Neuronal stem cell (in vitro differentiated cells): ENCODE data around the gene WDFY1.

ENCODE experiments used
- DNase-seq: peaks from one replicate; pipeline ENCODE4 v3.0.0-alpha.2; 2013; ENCODE audit warnings: low spot score
- H2AFZ ChIP-seq: one replicate; pipeline ENCODE4 v1.6.1; 2013; ENCODE audit warnings: mild to moderate bottlenecking, low read length, inconsistent platforms
- H2AK5ac ChIP-seq: 2 replicates; pipeline ENCODE4 v1.6.1; 2013; ENCODE audit warnings: low read depth, mild to moderate bottlenecking, inconsistent platforms, low read length, moderate library complexity, mixed read lengths
- H2BK120ac ChIP-seq: 2 replicates; pipeline ENCODE4 v1.6.1; 2013; ENCODE audit warnings: low read depth, mild to moderate bottlenecking, inconsistent platforms, low read length, moderate library complexity, mixed read lengths
- H2BK12ac ChIP-seq: one replicate; pipeline ENCODE4 v1.6.1; 2013; ENCODE audit warnings: low read length, inconsistent platforms
- H2BK15ac ChIP-seq: 2 replicates; pipeline ENCODE4 v1.6.1; 2013; ENCODE audit warnings: mild to moderate bottlenecking, low read length, inconsistent platforms, mixed read lengths
- H2BK5ac ChIP-seq: one replicate; pipeline ENCODE4 v1.6.1; 2013; ENCODE audit warnings: inconsistent platforms, mild to moderate bottlenecking, low read length, moderate library complexity
- H3K14ac ChIP-seq: one replicate; pipeline ENCODE4 v1.6.1; 2013; ENCODE audit warnings: low read length, inconsistent platforms
- H3K18ac ChIP-seq: 2 replicates; pipeline ENCODE4 v1.6.1; 2013; ENCODE audit warnings: low read length, inconsistent platforms
- H3K23ac ChIP-seq: 2 replicates; pipeline ENCODE4 v1.6.1; 2013; ENCODE audit warnings: low read depth, mild to moderate bottlenecking, mixed read lengths, low read length, inconsistent platforms; ENCODE audit not compliant: poor library complexity
- H3K27ac ChIP-seq: replicated peaks from 3 replicates; pipeline ENCODE4 v1.5.1; 2013; ENCODE audit warnings: low read length, inconsistent platforms
- H3K27me3 ChIP-seq, 3 experiments: 2 replicates each; pipeline ENCODE4 v1.6.1; 2013; ENCODE audit warnings: low read length in 3 of 3, mild to moderate bottlenecking in 2 of 3, inconsistent platforms in 1 of 3, low read depth in 1 of 3, mixed read lengths in 1 of 3, moderate library complexity in 1 of 3; ENCODE audit not compliant: control insufficient read depth in 3 of 3, insufficient read depth in 3 of 3
- H3K36me3 ChIP-seq, 2 donors: replicated peaks in 1 of 2; 2 replicates each; pipeline ENCODE4 v1.6.1; 2013; ENCODE audit warnings: low read length in 2 of 2; ENCODE audit not compliant: control insufficient read depth in 2 of 2, insufficient read depth in 2 of 2
- H3K4ac ChIP-seq: 2 replicates; pipeline ENCODE4 v1.6.1; 2013; ENCODE audit warnings: inconsistent platforms, mild to moderate bottlenecking, low read length, moderate library complexity
- H3K4me1 ChIP-seq, 2 donors: 1 replicate in 1 of 2; 2 replicates in 1 of 2; pipeline ENCODE4 v1.6.1; 2013; ENCODE audit warnings: low read length in 2 of 2, low read depth in 1 of 2; ENCODE audit not compliant: control insufficient read depth in 2 of 2, insufficient read depth in 1 of 2
- H3K4me2 ChIP-seq: one replicate; pipeline ENCODE4 v1.6.1; 2013; ENCODE audit warnings: mild to moderate bottlenecking, low read length, inconsistent platforms; ENCODE audit not compliant: insufficient read depth, poor library complexity, severe bottlenecking
- H3K4me3 ChIP-seq, 2 donors: 2 replicates each; pipeline ENCODE4 v1.5.1; 2013; ENCODE audit warnings: low read length in 2 of 2, mild to moderate bottlenecking in 2 of 2, inconsistent platforms in 1 of 2, moderate library complexity in 1 of 2
- H3K79me1 ChIP-seq: one replicate; pipeline ENCODE4 v1.6.1; 2013; ENCODE audit warnings: low read depth, mild to moderate bottlenecking, inconsistent platforms, low read length, moderate library complexity
- H3K9ac ChIP-seq: one replicate; pipeline ENCODE4 v1.6.1; 2013; ENCODE audit warnings: mild to moderate bottlenecking, low read depth, low read length, inconsistent platforms; ENCODE audit not compliant: poor library complexity
- H3K9me3 ChIP-seq, 2 donors: replicated peaks in 1 of 2; 2 replicates each; pipeline versions ENCODE3 to v1.6.1; 2013; ENCODE audit warnings: low read length in 2 of 2, mild to moderate bottlenecking in 2 of 2, inconsistent platforms in 1 of 2, low read depth in 1 of 2, mixed read lengths in 1 of 2, moderate library complexity in 1 of 2; ENCODE audit not compliant: control insufficient read depth in 2 of 2, insufficient read depth in 1 of 2
- H4K8ac ChIP-seq: one replicate; pipeline ENCODE4 v1.6.1; 2013; ENCODE audit warnings: low read depth, mild to moderate bottlenecking, inconsistent platforms, low read length, moderate library complexity
- H4K91ac ChIP-seq: one replicate; pipeline ENCODE4 v1.6.1; 2013; ENCODE audit warnings: low read length, low read depth, mild to moderate bottlenecking, inconsistent platforms; ENCODE audit not compliant: poor library complexity
- WGBS, 2 donors: extraction: QIAGEN DNeasy Blood & Tissue Kit; methylation state at CpG; one replicate each; pipeline ENCODE4 v1.1.7; 2013; ENCODE audit warnings: missing lambda C conversion rate in 2 of 2, mixed read lengths in 1 of 2; ENCODE audit not compliant: insufficient read length in 2 of 2, insufficient replicate concordance in 1 of 2; ENCODE audit errors: extremely low coverage in 2 of 2; 5-methylcytosine and 5-hydroxymethylcytosine counted together

The WDFY1 gene

DNA sequence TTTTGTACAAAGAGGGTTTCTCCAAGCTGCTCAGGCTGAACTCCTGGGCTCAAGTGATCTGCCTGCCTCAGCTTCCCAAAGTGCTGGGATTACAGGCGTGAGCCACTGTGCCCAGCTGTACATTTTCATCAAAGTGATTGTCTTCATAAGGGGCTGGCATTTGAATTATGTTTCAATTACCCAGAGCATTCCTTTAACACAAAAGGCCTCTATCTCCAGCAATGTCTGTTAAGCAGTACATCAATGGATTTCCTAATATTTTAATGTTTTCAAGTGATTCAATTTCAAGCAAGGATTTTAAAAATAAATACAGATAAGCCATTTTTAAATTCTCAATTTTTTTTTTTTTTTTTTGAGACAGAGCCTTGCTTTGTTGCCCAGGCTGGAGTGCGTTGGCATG is 56.9 kb downstream of the WDFY1 start:
- no CpG with 5 or more reads among the region's 2 CpGs for WGBS, 2 donors
- Histone ChIP-seq H3K27ac (no peak overlapping the region), H4K91ac (no peak overlapping the region)

DNA sequence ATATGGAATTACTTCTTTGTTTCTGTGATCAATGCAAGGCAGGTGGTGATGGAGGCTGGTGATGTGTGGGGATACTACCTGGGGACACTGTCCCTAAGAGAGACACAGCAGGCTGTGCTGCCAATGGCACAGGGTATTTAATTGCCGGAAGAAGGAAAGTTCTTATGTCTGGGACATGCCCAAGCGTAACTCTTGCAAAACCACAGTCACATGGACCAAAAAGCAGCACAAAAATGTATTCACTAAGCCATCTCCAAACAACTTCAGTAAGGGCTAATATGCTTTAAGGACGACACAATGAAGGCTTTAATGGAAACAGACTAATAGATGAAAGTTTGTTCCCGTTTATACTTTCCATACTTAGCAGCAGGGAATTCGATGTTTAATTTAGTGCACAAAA is 58.0 kb downstream of the WDFY1 start:
- Histone ChIP-seq H2AFZ (no peak overlapping the region), H3K18ac (no peak overlapping the region), H4K8ac (no peak overlapping the region), H3K4me3 (no peak overlapping the region), H3K9ac (no peak overlapping the region), H2BK15ac (no peak overlapping the region), H3K4me1 (peaks cover 0 to 3% of the 10 kb centered on the region in 2 donors), H2BK12ac (no peak overlapping the region), H3K4ac (no peak overlapping the region), H2BK5ac (no peak overlapping the region), H3K79me1 (no peaks in the 10 kb centered on the region), H3K9me3 (peaks cover 0 to 4% of the 10 kb centered on the region in 2 donors), H3K27ac (no peak overlapping the region), H4K91ac (no peak overlapping the region), H3K14ac (no peak overlapping the region), H3K23ac (no peak overlapping the region), H2AK5ac (no peak overlapping the region), H2BK120ac (no peak overlapping the region), H3K27me3 (no peaks in the 10 kb centered on the region), H3K36me3 (peaks cover 10 to 78% of the 10 kb centered on the region in 2 donors), H3K4me2 (no peak overlapping the region)
- no CpG with 5 or more reads among the region's 5 CpGs for WGBS, 2 donors
- no peak for DNase-seq

More for the DNA sequence above, 56.9 kb downstream of the WDFY1 start:
- Histone ChIP-seq H2AK5ac (no peak overlapping the region), H3K9ac (no peak overlapping the region), H2BK120ac (no peak overlapping the region), H3K4me2 (no peak overlapping the region), H2BK5ac (no peak overlapping the region), H3K79me1 (no peaks in the 10 kb centered on the region), H4K8ac (no peak overlapping the region), H2BK15ac (no peak overlapping the region), H3K23ac (no peak overlapping the region), H3K14ac (no peak overlapping the region), H3K4ac (no peak overlapping the region), H3K18ac (no peak overlapping the region), H3K4me1 (peaks cover 0 to 3% of the 10 kb centered on the region in 2 donors), H3K9me3 (peaks cover 0 to 4% of the 10 kb centered on the region in 2 donors), H2BK12ac (no peak overlapping the region), H3K4me3 (no peak overlapping the region), H2AFZ (no peak overlapping the region), H3K36me3 (peaks cover 13 to 78% of the 10 kb centered on the region in 2 donors), H3K27me3 (no peaks in the 10 kb centered on the region)
- no peak for DNase-seq

DNA sequence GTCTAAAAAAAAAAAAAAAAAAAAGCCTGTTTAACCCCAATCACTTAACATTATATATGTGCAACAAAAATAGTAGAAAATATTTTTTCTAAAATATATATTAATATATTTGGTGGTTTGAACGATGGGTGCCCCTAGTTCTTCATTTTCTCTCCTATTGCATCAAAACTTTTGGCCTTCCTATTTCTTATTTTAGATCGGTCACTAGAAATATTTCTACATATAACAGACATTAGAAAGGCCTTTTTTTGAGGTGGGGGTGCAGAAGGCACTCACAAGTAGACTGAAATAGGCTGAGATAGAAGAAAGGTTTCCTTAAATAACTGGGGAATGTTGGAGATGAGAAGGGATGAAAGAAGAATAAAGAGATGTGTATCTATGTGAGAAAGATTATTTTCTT is 58.4 kb downstream of the WDFY1 start:
- Histone ChIP-seq H3K14ac (no peak overlapping the region), H3K4me3 (no peak overlapping the region), H3K27me3 (no peaks in the 10 kb centered on the region), H2BK15ac (no peak overlapping the region), H3K4ac (no peak overlapping the region), H2BK5ac (no peak overlapping the region), H2AK5ac (no peak overlapping the region), H4K8ac (no peak overlapping the region), H2AFZ (no peak overlapping the region), H3K9ac (no peak overlapping the region), H4K91ac (no peak overlapping the region), H3K18ac (no peak overlapping the region), H2BK12ac (no peak overlapping the region), H3K36me3 (peaks cover 12 to 81% of the 10 kb centered on the region in 2 donors), H3K4me2 (no peak overlapping the region), H2BK120ac (no peak overlapping the region), H3K79me1 (no peaks in the 10 kb centered on the region), H3K9me3 (peaks cover 0 to 4% of the 10 kb centered on the region in 2 donors), H3K4me1 (peaks cover 0 to 3% of the 10 kb centered on the region in 2 donors), H3K23ac (no peak overlapping the region), H3K27ac (no peak overlapping the region)
- no CpG with 5 or more reads among the region's 2 CpGs for WGBS, 2 donors
- DNase-seq: no peak

DNA sequence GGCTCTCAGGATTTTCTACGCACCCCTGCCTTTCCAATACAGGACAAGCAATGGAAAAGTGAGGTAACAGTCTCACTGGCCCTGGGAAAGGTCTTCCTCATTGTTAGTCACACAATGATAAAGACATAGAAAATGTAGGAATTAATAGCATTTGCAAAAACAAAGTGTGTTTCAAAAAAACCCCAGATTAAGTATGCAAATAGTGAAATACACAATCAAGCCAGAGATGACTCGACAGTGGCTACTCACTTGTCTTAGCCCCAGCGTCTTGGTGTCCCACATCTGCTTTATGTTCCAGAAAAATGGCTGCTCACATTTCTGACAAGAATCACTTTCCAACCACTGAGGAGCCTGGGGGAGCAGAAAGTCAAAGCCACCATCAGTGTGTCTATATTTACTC is 60.7 kb downstream of the WDFY1 start:
- DNase-seq: no peak
- no peak overlapping the region for H3K4ac ChIP-seq
- H3K36me3 ChIP-seq: peaks cover 13 to 83% of the 10 kb centered on the region in 2 donors
- no peaks in the 10 kb centered on the region for H3K79me1 ChIP-seq
- no peak overlapping the region for H2AK5ac ChIP-seq
- H3K23ac ChIP-seq: no peak overlapping the region
- H3K4me2 ChIP-seq: no peak overlapping the region
- H2AFZ ChIP-seq: no peak overlapping the region
- WGBS, 2 donors: no CpG with 5 or more reads among the region's 3 CpGs
- H3K9me3 ChIP-seq: peaks cover 0 to 2% of the 10 kb centered on the region in 2 donors
- no peaks in the 10 kb centered on the region for H3K27me3 ChIP-seq
- H2BK12ac ChIP-seq: no peak overlapping the region
- H3K14ac ChIP-seq: no peak overlapping the region
- no peak overlapping the region for H2BK5ac ChIP-seq
- no peak overlapping the region for H3K27ac ChIP-seq
- no peak overlapping the region for H3K9ac ChIP-seq
- H2BK120ac ChIP-seq: no peak overlapping the region
- peaks cover 0 to 3% of the 10 kb centered on the region in 2 donors for H3K4me1 ChIP-seq
- no peak overlapping the region for H2BK15ac ChIP-seq
- H4K8ac ChIP-seq: no peak overlapping the region
- H4K91ac ChIP-seq: no peak overlapping the region
- H3K4me3 ChIP-seq: no peak overlapping the region
- no peak overlapping the region for H3K18ac ChIP-seq
